Measurements from ENCODE around the gene CHN1.
A peak's percentile ranks its signal among the peaks of the same experiment; 100 is the strongest.

CHN1 gene, protein sequence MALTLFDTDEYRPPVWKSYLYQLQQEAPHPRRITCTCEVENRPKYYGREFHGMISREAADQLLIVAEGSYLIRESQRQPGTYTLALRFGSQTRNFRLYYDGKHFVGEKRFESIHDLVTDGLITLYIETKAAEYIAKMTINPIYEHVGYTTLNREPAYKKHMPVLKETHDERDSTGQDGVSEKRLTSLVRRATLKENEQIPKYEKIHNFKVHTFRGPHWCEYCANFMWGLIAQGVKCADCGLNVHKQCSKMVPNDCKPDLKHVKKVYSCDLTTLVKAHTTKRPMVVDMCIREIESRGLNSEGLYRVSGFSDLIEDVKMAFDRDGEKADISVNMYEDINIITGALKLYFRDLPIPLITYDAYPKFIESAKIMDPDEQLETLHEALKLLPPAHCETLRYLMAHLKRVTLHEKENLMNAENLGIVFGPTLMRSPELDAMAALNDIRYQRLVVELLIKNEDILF

DNA sequence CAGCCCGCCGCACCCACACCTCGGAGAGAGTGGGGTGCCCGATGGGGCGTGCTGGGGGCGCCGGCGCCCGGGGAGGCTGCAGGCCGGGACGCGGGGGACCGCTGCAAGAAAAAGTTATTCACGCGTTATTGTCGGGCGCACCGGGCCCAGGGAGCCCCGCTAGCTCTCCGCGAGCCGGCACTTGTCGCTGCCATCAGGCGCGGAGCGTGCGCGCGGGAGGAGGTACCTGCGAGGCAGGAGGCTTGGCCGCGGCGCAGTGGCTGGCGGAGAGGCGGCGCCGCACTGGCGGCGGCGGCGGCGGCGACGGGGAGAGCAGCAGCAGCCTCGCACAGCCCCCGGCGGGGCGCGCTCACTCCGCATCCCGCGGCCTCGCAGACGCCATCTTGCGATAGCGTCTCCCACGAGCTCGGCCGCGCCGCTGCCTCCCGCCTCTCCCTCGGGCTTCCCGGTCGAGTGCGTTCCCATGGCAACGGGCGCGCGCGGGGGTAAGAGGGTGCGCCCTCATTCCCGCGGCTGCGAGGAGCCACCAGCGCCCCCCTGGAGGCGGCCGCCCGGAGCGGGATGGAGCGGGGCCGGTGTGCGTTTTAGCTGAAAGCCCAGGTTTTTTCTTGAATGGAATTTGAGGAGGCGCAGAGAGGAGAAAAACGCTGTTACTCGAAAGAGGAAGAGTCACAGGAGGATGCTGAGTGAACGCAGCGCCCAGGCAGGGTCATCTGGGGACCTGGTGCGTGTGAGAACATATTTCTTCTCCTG is at the start of gene CHN1:
Gene CHN1, minus strand, starts transcription at position 402 of the 753 bp plus-strand sequence. CDS start 469 bp downstream, outside the sequence.
- peak; percentile 56 for DNase-seq (ENCODE audit: low read depth)

DNA sequence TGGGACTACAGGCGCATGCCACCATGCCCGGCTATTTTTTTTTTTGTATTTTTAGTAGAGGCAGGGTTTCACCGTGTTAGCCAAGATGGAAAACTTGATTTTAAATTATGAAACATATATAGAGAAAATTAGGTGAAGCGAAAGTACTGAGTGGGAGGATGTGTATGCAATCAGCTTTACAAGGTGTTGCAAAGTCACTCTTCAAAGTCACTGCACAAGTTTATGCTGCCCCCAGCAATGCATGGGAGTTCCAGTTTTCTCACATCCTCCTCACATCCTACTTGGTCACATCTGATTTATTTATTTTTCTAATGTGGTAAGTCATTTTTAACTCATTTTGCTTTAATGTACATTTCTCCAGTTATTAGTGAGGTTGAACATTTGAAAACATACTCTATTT is 49.2 kb upstream of the CHN1 start:
- no peak for DNase-seq (ENCODE audit: low read depth)

DNA sequence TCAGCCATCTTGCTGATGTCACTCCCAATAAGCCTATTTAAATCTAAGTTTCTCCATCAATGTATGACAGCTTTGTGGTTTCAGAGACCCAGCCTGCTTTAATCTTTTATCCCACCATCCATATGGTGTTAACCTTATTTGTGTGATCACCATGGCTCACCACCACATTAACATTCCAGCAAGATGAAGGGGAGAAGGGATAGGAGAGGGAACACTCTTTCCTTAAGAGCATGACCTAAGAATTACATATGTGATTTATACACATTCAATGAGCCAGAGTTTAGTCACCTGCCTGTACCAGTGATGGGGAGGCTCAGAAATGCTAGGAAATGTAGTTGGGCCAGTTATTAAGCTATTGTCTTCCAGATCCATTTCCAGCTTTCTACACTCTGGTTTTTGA is 44.5 kb upstream of the CHN1 start:
- no peak for DNase-seq (ENCODE audit: low read depth)

DNA sequence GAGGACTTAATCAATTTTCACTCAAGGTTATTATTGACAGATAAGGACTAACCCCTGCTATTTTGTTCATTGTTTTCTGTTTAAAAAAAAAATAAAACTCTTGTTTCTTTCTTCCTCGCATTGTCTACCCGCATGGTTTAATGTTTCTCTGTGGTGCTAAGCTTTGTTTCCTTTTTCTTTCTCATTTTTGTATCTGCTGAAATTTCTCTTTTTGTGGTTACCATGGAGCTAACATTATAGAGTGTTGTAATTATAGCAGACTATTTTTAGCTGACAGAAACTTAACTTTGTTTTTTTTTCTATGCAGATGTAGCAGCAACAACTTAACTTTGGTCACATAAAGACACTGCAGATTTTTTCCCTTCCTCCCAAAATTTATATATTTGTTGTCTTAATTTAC is 43.1 kb upstream of the CHN1 start:
- DNase-seq (ENCODE audit: low read depth): no peak

DNA sequence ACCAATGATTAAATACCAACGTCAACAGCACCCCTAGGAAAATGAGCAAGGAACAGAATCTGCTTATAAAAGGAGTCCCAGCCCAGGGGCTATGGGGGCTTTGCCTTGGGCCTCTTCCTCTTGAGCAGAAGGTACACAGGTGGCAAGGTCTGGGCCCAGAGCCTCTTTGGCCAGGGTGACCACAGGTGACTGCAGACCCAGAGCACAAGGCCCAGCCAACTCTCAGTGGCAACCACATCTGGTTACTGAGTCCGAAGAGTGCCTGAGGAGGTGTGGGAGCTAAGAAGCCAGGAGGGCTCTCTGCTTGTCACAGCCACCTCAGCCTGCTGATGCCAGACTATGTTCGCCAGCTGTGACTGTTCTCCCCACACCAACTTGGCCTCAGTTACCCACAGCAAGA is 34.3 kb upstream of the CHN1 start:
- no peak for DNase-seq (ENCODE audit: low read depth)

DNA sequence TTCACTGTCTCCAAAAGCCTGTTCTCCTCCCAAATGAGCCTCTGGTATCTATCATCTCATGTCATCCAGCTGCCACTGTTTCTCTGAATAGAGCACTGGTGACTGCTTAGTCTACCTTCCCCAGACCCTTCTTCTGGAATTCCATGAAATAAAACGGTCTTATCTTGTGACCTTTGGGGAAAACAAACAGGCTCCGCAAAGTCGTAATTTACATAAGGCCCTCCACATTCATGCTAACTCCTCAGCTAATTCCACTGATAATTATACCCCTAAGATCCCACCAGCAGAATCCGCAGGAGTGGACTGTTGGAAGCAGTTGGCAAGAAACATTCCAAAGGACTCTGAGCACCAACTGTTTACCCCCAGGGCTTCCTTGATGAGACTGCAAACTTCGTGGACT is 33.9 kb upstream of the CHN1 start:
- no peak for DNase-seq (ENCODE audit: low read depth)

DNA sequence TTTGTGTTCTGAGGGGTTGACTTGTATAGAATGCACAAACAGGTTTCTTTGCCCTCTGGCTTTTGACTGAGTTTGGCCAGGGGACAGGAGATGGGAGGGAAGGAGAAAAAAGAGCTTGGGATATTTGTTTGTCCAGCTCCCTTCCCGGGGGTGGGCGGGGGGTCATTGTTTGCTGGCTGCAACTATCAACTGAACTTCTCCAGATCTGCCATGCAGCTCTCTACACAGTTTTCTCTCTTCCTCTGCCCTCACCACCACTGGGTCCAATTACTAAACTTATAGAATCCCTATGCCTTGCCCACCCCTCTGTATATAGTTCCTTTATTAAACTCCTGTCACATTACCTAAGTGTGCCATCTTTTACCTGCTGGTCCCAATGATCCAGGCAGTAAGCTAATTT is 32.8 kb upstream of the CHN1 start:
- no peak for DNase-seq (ENCODE audit: low read depth)

DNA sequence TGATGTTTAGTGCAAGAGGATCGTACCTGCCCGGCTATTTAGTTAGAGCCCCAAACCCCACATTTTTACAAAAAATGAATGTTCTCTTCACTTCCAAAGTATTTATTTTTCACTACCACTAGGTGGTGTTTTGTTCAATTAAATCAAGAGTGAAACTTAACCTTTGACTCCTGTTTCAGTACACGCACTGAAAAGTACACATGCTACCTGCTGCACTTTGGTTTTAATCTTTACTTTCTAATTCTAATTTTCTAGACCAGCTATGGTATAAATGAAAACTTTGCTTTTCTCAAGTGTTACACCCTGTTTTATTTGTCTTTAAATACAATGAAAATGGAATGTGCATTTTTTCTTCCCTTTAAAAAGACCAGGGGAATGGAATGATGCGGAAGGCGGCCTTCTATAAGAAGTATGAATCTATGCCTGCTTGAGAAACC is 31.4 kb upstream of the CHN1 start:
- DNase-seq (ENCODE audit: low read depth): no peak

DNA sequence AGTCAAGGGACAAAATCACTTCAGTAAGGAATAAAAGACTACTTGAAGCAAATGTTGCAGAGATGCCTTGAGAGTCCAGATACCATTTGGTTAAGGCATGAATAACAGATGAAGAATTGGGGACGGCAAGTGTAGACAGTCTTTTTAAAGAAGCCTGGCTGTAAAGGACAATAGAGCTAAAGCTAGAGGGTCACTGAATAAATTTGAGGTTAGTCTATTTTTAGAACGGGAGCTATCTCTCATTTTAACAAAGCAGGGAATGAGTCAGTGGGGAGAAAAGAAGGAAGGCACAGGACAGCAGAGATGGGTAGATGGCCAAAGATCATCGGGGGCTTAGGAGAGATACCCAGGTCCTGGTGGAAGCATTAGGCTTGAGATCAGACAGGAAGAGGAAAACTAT is 30.6 kb upstream of the CHN1 start:
- DNase-seq (ENCODE audit: low read depth): no peak

DNA sequence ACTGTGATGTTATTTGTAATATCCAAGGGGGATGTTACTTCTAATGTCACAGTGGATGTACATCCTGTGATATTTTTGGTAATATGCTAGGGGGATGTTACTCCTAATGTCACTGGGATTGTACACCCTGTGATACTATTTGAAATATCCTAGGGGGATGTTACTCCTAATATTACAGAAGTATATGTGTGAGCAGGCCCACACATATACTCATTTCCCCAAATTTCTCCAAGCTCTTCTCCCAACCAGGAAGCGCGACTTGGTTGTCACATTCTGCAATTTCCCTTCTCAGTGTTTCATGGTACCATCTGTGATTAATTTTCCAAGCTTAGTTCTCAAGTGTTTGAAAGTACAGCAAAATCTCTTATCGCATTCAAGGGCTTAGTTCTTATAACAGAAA is 29.5 kb upstream of the CHN1 start:
- no peak for DNase-seq (ENCODE audit: low read depth)

DNA sequence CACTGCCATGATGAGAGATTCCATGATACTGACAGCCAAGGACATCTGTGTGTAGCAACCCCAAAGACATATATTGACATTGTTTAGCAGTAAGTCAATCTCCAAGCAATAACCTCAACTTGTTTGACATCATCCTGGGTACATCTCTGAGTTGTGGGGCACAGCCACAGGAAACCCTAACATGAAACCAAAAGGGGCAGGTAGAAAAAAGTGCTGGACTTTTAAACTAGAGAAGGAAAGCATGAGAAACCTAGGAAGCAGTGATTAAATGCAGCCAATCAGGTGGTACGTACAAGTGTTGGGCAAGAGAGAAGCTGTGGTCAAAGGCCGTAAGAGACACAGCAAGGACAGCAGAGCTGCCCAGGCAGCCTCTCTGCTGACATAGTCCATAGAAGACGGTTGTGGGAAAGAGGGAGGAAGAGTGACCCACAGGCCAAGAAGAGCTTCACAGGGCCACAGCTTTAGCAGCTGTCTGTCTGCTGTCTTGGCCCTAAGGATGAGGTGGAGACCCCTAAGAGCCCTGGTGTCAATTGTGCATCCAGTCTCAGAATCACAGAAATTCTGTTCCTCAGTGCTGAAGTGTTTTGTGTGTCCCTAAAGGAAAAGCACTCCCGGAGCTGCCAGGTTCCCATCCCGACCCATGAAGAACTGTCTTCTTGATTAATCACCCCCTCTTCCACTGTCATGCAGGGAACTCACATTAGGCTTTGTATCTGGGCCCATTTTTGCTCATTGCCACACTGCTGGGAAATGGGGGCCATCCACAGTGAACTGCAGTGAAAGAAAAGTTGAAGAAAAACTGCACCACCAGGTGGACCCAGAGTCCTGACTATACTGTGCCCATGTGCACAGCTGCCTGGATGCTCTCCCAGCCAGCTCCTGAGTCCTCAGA is 25.4 kb upstream of the CHN1 start:
- DNase-seq (ENCODE audit: low read depth): peak; percentile 32

DNA sequence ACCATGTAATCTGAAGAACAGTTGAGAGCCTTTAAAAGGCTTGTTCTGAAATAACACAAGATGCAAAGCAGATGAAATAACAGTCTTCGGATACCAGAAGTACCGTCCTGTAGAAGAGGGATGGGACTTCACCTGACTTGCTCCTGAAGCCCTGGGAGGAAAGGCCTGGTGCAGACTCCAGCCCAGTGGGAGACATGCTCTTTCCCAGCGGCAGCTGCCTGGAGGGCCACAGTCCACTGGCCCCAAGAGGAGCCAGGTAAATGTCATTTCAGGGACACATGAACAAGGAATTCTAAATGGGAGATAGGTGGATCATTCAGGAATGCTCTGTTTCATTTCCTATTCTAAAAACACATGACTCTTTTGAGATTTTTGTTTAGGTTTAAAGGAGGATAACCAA is 22.6 kb upstream of the CHN1 start:
- no peak for DNase-seq (ENCODE audit: low read depth)

DNA sequence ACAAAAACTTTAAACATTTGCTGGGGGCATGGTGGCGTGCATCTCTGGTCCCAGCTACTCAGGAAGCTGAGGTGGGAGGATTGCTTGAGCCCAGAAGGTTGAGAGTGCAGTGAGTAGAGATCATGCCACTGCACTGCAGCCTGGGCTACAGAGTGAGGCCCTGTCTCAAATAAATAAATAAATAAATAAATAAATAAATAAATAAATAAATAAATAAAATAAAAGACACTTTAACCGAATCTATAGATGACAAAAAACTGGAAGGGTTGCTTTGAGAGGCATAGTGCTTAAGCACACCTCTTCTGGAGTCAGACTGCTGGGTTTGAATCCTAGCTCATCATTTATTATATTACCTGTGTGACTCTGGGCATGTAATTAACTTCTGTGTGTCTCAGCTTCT is 21.2 kb upstream of the CHN1 start:
- DNase-seq (ENCODE audit: low read depth): no peak

DNA sequence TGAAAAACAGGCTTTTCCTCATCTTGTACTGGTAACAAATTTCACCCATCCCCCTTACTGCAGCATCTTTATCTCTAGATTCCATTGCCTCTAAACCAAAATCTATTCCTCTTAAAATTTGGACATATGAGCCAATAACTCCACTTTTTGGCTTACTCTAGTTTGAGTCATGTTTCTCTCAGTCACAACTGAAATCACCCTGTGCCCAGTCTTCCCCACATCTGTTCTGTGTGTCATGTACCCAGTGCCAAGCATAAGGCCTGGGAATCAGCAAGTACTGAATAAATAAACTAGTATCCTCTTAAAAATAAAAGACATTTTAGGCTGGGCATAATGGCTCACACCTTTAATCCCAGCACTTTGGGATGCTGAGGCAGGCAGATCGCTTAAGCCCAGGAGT is 20.8 kb upstream of the CHN1 start:
- no peak for DNase-seq (ENCODE audit: low read depth)

DNA sequence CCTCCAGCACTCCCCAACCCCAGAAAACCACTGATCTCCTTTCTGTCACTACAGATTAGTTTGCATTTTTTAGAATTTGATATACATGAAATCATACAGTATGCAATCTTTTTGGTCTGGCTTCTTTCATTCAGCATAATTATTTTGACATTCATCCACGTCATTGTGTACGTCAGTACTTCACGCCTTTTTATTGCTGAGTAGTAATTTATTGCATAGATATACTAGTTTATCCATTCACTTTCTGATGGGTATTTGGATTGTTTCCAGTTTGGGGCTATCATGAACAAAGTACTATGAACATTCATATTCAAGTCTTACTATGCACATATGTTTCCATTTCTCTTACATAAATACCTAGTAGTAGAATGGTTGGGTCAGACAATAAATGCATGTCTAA is 20.1 kb upstream of the CHN1 start:
- DNase-seq (ENCODE audit: low read depth): no peak

DNA sequence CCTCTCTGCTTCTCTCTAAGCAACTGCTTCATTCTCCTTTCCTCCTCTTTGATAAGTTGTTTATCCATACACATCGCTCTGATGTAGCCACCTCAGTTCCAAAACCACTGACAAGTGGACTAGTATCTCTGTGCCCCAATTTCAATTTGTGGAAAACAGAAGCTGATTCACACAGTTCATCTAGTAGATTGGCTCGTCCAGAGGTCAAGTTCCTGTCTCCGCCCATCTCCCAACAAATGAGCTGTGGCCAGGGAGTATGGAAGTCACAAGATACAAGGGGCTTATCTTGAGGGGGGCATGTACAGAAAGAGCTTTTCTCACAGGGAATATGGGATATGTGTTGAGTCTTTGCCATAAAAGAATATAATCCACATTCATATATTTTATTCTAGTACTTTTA is 17.7 kb upstream of the CHN1 start:
- DNase-seq (ENCODE audit: low read depth): no peak

DNA sequence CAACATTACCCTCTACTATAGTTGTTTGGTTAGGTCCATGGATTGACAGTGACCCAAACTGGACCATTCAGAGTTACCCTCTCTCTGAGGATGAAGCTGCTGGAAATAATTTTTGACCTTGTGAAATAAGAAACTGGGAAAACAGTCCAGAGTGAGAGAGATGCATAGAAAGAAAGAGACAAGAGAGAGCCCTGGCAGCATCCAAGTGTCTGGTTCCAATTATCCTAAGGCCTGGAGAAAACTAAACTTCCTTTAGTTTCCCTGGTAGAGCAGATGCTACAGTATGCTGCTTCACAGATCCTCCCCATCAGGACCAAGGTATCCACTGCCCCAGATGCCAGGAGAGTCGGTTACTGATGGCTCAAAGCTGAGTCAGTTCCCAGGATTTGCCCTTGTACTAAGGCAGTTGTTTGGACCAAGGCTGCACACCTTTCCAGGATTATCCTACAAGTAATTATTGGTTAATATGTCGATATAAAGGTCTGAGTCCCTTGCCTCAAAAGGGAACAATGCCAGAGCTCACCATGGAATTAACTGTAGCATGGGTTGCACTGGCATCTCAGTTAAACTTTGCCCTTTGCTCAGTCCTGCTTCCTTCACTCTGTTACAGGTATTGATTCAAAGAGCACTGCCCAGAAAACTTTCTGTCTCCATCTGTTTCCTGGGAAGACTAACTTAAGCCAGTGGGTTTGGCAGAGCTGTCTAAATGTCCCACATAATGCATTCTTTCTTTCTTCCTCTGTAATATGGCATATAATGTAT is 14.6 kb upstream of the CHN1 start:
- no peak for DNase-seq (ENCODE audit: low read depth)

DNA sequence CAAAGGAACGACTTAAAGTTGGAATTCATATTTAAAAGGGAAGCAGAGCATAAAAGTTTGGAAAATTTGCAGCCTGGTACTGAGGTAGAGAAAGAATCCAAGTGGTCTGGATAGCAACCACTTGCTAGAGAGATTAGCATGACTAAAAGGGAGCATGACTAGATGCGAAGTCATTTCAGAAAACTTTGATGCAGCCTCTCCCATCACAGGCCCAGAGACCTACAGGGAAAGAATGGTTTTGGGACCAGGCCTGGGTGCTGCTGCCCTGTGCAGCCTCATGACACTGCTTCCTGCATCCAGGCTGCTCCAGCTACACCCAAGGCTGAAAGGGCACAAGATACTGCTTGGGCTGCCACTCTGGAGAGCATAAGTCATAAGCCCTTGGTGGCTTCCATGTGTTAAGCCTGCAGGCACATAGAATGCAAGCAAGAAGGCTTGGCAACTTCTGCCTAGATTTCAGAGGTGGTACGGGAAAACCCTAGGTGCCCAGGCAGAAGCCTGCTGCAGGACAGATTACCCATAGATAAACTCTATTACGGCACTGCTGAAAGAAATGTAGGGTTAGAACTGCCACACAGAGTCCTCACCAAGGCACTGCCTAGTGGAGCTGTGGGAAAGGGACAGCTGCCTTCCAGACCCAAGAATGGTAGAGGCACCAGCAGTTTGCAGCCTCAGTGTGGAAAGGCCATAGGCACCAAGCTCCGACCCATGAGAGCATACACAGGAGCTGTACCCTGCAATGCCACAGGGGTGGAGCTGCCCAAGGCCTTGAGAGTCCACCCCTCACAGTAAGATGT is 12.6 kb upstream of the CHN1 start:
- no peak for DNase-seq (ENCODE audit: low read depth)

DNA sequence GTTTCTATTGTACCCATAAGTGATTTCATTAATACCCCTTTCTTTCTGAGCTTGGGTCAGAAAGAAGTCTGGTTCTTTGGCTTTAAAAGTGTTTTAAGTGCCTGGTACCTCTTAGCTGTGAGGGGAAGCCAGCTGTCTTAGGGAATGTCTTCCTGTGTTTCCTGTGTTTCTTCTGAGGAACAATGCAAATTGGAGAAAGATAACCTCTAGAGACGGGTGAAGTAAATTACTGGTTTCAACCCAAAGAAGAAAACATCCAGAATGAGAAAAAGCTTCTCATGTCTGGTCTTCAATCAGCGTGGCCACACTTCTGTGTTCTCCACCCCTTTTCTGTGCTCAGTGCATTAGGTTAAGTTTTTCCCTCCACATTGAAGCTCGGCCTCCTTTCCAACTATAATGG is 10.2 kb upstream of the CHN1 start:
- no peak for DNase-seq (ENCODE audit: low read depth)

DNA sequence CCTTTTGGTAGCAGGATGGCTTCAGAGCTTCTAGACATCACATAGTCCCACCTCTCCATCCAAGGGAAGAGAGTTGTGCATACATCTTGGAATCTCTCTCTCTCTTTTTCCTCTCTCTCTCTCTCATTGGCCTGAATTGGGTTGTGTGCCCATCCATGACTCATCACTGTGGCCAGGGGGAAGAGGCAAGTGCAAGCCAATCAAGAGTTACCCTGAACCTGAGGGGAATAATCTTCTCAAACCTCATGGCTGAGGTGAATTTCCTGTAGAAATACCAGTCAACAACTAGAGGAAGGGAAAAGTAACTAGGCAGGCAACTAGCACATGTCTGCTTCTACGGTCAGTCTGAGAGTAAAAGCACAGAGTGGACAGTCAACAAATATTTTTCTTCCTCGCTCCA is 7.3 kb upstream of the CHN1 start:
- no peak for DNase-seq (ENCODE audit: low read depth)

DNA sequence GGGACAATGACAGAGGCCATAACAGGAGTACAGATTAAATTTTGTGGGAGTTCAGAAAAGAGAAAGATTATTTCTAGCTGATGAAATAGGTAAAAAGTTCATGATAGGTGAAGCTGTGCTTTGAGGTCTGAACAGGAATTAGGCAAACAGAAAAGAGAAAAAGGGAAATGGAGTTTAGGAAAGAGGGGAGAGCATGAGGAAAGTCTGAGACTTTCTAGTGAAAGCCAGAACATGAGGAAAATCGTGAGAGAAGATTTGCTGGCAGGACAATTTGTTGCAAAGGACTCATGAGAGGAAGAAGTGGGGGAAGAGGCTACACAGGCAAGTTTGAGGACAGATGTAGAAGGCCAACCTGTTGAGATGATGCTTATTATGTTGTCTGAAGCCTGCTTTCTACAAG is 6.3 kb upstream of the CHN1 start:
- no peak for DNase-seq (ENCODE audit: low read depth)

Measured in fibroblast of the conjunctiva (primary cell).